ENCODE measurements around the gene ZNF225. TPM values are rescaled to one million over a fixed set of nuclear protein-coding genes. Genes with fewer than 3 reads are reported as not detected.
"Not testable (repeated sequence)": the region's sequence is repeated elsewhere in the genome, so short reads cannot be mapped to it uniquely, and the experiment has no call there.

ZNF225 gene
- total RNA-seq, 2 donors from 2014 or later, result 2.2 to 8.3 TPM

GRCh38 chr19:44109458-44109857, 3.7 kb upstream of the ZNF225 start:
- Histone ChIP-seq H3K9me3 (peaks cover 70% of the 10 kb centered on the region), H3K36me3 (peaks cover 19% of the 10 kb centered on the region)
- DNase-seq (ENCODE audit: low spot score), result no peak

GRCh38 chr19:44111910-44112463, 1.2 kb upstream of the ZNF225 start:
- H3K27ac ChIP-seq, result no peak overlapping the region
- H3K27me3 ChIP-seq (replicated peaks; ENCODE audit: insufficient read depth), result no peaks in the 10 kb centered on the region
- peaks cover 17% of the 10 kb centered on the region for H3K36me3 ChIP-seq
- ATAC-seq (ENCODE audit: insufficient number of reproducible peaks, low FRiP score, low read depth), result no peak
- H3K9me3 ChIP-seq, result peaks cover 48% of the 10 kb centered on the region
- H3K4me1 ChIP-seq (ENCODE audit: control insufficient read depth in 1 of 2, low read depth in 2 of 2), result peaks cover 14 to 22% of the 10 kb centered on the region in 2 donors
- TF ChIP-seq CTCF (IDR thresholded peaks at IDR 0.05), result no peak
- H3K4me3 ChIP-seq, result peak overlapping the region; percentile 91
- DNase-seq (ENCODE audit: low spot score), result no peak

More at GRCh38 chr19:44109458-44109857, 3.7 kb upstream of the ZNF225 start:
- H3K27ac ChIP-seq, result no peak overlapping the region
- TF ChIP-seq CTCF (IDR thresholded peaks at IDR 0.05), result no peak
- H3K27me3 ChIP-seq (replicated peaks; ENCODE audit: insufficient read depth), result no peaks in the 10 kb centered on the region
- no peak overlapping the region for H3K4me3 ChIP-seq
- ATAC-seq (ENCODE audit: insufficient number of reproducible peaks, low FRiP score, low read depth), result no peak
- H3K4me1 ChIP-seq (ENCODE audit: control insufficient read depth in 1 of 2, low read depth in 2 of 2), result peaks cover 12 to 19% of the 10 kb centered on the region in 2 donors

GRCh38 chr19:44112802-44113137, 429 bp upstream of the ZNF225 start:
- peak overlapping the region; percentile 91 for H3K4me3 ChIP-seq
- no peak for ATAC-seq (ENCODE audit: insufficient number of reproducible peaks, low FRiP score, low read depth)
- no peak for DNase-seq (ENCODE audit: low spot score)
- H3K27me3 ChIP-seq (replicated peaks; ENCODE audit: insufficient read depth), result no peaks in the 10 kb centered on the region
- peaks cover 13% of the 10 kb centered on the region for H3K36me3 ChIP-seq
- H3K9me3 ChIP-seq, result peaks cover 40% of the 10 kb centered on the region
- H3K4me1 ChIP-seq (ENCODE audit: control insufficient read depth in 1 of 2, low read depth in 2 of 2), result peaks cover 14 to 22% of the 10 kb centered on the region in 2 donors
- TF ChIP-seq CTCF (IDR thresholded peaks at IDR 0.05), result no peak
- H3K27ac ChIP-seq, result peak overlapping the region; percentile 45 to 66

GRCh38 chr19:44113784-44114390, 688 bp downstream of the ZNF225 start:
- Histone ChIP-seq H3K27ac (peak overlapping the region; percentile 74 to 75), H3K9me3 (peaks cover 30% of the 10 kb centered on the region), H3K36me3 (peaks cover 14% of the 10 kb centered on the region), H3K4me3 (peak overlapping the region; percentile 91), H3K27me3 (replicated peaks; ENCODE audit: insufficient read depth) (no peaks in the 10 kb centered on the region), H3K4me1 (ENCODE audit: control insufficient read depth in 1 of 2, low read depth in 2 of 2) (peaks cover 14 to 22% of the 10 kb centered on the region in 2 donors)
- ATAC-seq (ENCODE audit: insufficient number of reproducible peaks, low FRiP score, low read depth) (no peak), DNase-seq (ENCODE audit: low spot score) (no peak)
- no peak for TF ChIP-seq CTCF (IDR thresholded peaks at IDR 0.05)

GRCh38 chr19:44121162-44121561, 8.0 kb downstream of the ZNF225 start:
- H3K36me3 ChIP-seq, result peaks cover 57% of the 10 kb centered on the region
- H3K9me3 ChIP-seq, result peaks cover 29% of the 10 kb centered on the region
- not testable (repeated sequence) for H3K4me3 ChIP-seq; ATAC-seq (ENCODE audit: insufficient number of reproducible peaks, low FRiP score, low read depth); DNase-seq (ENCODE audit: low spot score); H3K4me1 ChIP-seq (ENCODE audit: control insufficient read depth in 1 of 2, low read depth in 2 of 2); H3K27ac ChIP-seq; H3K27me3 ChIP-seq (replicated peaks; ENCODE audit: insufficient read depth)
